22Rv1 (cell line): ENCODE results near the gene XDH.

Experiments
- H3K27ac ChIP-seq: fragments of 450-650 bp; 2 replicates; pipeline ENCODE4 v1.5.1; 2017
- ZFX ChIP-seq: fragments of 450-650 bp; IDR thresholded peaks from 2 replicates; pipeline ENCODE4 v1.6.1; 2017; ENCODE audit warnings: antibody characterized with exemption, borderline replicate concordance
- TF ChIP-seq, protein P1 (sequence below): fragments of 450-650 bp; IDR thresholded peaks from 2 replicates; pipeline ENCODE4 v1.5.1; 2017; ENCODE audit warnings: mild to moderate bottlenecking

XDH gene

DNA sequence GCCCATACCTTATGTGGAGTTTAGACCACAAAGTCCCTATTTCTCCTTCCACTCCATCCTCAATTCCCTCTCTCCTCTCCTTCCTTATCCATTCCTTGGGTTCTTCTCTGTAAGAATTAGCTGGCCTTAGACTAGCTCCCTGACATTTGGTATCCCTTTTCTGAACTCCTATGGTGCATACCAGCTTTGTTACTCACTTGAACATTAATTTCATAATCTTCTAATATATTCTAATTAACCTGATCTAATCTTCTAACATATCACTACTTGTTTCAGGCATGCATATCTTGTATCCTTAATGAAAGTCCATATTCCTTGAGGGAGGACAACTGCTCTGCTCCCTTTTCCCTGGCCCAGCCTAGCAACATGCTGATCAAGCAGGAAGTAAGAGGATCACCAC, 114.2 kb downstream of the XDH start:
- H3K27ac ChIP-seq, result no peak overlapping the region
- TF ChIP-seq, protein P1, sequence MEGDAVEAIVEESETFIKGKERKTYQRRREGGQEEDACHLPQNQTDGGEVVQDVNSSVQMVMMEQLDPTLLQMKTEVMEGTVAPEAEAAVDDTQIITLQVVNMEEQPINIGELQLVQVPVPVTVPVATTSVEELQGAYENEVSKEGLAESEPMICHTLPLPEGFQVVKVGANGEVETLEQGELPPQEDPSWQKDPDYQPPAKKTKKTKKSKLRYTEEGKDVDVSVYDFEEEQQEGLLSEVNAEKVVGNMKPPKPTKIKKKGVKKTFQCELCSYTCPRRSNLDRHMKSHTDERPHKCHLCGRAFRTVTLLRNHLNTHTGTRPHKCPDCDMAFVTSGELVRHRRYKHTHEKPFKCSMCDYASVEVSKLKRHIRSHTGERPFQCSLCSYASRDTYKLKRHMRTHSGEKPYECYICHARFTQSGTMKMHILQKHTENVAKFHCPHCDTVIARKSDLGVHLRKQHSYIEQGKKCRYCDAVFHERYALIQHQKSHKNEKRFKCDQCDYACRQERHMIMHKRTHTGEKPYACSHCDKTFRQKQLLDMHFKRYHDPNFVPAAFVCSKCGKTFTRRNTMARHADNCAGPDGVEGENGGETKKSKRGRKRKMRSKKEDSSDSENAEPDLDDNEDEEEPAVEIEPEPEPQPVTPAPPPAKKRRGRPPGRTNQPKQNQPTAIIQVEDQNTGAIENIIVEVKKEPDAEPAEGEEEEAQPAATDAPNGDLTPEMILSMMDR, result no peak
- no peak for TF ChIP-seq ZFX

DNA sequence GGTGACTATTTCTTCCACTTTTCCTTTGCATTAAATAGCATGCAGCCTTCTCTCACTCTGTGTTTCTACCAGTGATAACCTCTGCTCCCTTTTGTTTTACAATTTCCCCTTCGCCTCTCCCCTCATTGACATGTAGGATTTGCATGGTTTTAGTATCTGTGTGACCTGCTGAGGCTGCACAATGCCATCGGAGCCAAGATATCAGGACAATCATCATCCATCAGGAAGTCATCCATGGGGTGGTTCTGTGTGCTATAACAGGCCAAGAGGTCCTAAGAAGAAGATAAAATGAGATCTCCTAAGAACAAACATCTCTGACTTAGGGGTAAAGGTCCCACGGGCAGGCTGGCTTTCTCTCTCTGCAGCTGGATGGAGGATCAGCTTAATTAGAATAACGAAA, 115.0 kb downstream of the XDH start:
- H3K27ac ChIP-seq, result no peak overlapping the region
- TF ChIP-seq, protein P1, result no peak
- no peak for TF ChIP-seq ZFX

DNA sequence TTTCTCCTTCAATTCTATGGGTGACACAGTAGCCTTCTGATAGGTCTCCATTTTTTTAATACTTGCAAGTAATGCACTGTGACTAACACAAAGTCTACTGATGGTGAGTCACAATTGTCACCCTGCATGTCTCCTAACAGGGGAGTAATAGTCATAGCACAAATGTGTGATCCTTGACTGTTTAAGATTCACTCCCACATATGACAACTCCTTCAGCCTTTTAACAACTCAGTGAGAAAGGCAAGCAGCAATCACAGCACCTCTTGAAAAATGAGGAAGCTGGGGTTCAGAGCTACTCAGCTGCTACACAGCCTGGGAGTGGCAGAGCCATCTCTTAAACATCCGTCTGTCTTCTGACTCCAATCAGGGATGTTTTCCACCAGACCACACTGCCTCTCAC, 116.8 kb downstream of the XDH start:
- no peak overlapping the region for H3K27ac ChIP-seq
- no peak for TF ChIP-seq ZFX

DNA sequence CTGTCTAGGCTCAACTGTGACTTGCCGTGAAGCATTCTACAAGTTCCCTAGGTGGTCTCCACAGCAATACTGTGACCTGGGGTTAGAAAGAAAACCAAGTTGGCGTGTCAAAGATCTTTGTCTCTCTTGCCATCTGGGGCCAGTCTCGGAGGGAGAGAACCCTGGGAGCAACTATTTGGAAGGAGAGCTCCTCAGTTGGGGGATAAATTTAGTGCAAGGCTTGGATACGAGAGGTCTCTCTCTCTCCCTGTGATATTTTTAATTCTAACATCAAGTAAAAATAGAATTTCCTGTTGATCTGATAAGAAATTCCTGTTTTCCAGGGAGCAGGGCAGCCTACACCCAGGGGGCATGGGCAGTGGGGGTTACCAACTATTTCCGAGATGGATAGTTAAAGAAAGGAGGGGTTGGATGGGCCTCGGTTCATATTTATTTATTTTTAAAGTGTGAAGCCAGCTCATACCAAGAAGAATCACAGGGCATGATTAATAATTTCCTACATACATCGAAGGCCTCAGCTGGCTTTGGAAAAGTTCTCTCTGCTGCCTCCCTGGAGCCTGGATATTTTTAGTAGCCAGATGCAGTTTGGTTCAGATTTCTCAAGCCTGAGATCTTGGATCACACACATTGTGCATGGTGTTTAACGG, 117.8 kb downstream of the XDH start:
- TF ChIP-seq, protein P1, result no peak
- TF ChIP-seq ZFX, result no peak
- H3K27ac ChIP-seq, result no peak overlapping the region

DNA sequence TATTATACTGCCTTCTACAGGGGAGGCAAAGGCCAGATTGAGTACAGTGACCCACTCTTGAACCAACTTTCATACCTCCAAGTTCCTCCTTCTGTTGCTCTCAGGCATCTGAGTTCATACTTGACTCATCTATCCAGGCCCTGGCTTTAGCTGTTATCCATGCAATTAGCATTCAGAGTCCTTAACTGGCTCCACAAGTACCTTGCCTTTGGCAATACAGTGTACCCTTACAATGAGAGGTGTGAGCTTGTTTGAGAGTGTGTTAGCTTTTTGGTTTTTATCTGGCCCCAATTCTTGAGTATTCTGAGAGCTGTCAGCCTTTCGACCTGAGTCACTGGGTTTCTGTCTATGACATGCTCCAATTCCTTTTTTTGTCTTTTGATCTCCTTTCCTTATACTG, 120.3 kb downstream of the XDH start:
- TF ChIP-seq, protein P1, result no peak
- TF ChIP-seq ZFX, result no peak

DNA sequence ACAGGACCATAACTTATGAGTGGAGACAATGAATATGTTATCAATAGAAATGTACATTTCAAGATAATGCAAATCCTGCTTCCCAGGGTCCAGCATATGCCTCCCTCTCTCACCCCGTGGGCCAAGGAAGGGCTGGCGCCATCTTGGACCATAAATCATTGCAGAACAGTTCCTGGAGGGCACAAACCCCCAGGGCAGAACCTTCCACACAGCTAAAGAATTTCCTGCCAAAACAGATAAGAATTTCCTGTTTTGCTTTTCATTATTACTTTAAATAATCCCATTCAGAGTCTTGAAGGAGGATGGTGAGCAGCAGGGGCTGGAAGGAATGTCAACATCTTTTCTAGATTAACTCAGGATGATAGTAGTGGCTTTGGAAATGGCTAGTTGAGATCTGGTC, 126.9 kb downstream of the XDH start:
- no peak for TF ChIP-seq ZFX
- TF ChIP-seq, protein P1, result no peak
- no peak overlapping the region for H3K27ac ChIP-seq

More for the DNA sequence above, 120.3 kb downstream of the XDH start:
- no peak overlapping the region for H3K27ac ChIP-seq

DNA sequence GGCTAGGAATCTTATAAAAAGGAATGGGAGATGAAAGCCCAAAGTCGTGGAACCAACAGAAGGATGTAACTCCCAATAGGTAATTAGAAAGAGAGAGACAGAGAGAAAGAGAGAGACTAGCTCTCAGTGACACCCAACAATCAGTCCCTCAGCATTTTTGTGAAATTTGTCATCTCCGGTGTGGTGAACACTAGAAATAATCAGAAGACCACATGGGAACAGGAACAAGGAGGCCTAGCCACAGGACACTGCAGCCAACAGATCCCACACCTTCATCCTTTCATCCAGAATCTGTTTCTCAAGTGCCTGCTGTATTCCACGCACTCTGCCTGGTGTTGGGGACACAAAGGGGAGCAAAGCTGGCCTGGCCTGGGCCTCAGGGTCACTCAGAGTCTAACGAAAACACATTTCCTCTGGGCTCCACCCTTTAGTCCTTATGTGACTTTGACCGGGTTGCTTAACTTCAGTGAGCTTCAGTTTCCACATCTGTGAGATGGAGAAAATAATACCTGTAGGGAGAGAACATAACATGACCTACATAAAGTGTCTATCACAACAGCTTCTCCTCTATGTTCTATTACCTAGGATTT, 127.5 kb downstream of the XDH start:
- no peak overlapping the region for H3K27ac ChIP-seq
- TF ChIP-seq ZFX, result no peak

DNA sequence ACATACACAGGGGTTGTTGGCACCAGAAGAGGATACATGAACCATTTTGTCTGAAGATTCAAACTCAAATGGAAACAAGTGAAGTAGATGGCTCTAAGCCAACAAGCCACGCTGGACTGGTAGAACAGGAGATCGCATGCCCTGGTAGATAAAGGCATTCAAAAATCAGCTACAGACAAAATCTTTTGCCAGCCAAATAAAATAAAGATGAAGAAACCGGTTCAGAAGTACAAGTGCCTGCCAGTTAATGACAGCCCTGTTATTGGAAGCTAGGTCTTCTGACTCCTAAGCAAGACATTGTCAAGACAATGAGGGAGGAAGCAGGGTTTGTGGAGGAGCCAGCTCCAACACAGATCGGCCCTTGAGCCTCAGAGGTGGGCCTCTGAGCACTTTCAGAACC, 128.3 kb downstream of the XDH start:
- H3K27ac ChIP-seq, result no peak overlapping the region
- TF ChIP-seq, protein P1, result no peak
- TF ChIP-seq ZFX, result no peak
